ENCODE data around the gene PPP1R37.

PPP1R37 gene

DNA sequence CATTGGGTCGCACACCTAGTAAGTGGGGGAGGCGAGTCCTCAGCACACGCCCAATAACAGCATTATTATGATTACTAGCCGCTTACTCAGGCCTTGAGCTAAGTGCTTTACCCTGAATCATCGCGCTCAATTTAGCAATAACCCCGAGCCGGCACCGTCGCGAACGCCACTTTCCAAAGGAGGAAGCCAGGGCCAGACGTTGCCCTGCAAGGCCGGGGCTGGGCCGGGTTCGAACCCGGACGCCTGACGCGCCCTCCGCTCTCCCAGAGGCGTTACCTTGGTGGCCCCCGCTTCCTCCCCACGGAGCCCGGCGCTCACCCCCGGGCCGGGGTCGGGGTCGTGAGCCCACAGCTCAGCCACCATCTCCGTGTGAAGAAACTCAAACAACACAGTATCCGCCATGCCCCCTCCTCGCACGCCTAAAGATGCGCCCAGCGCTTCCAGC lies 84.9 kb downstream of the PPP1R37 start, which contains the start of gene TRAPPC6A:
Gene TRAPPC6A (minus strand): TSS at position 421 of the 445 bp plus-strand sequence. CDS start 19 bp downstream, at position 402.
- Histone ChIP-seq H3K27ac (ENCODE audit: low read depth, low read length) (peak within 1 kb of the TSS; percentile 90), H3K4me1 (ENCODE audit: control insufficient read depth in 5 of 5, insufficient read depth in 5 of 5, low read length in 5 of 5) (peaks cover 5 to 42% (median 35%) of the 10 kb centered on the region in 5 donors), H3K9me3 (ENCODE audit: control insufficient read depth in 5 of 5, low read length in 5 of 5) (no peaks in the 10 kb centered on the region), H3K27me3 (ENCODE audit: control insufficient read depth in 5 of 5, insufficient read depth in 4 of 5, low read length in 5 of 5) (peaks cover 0 to 3% (median 0%) of the 10 kb centered on the region in 5 donors), H3K4me3 (ENCODE audit: low read depth in 1 of 5, low read length in 5 of 5) (peak within 1 kb of the TSS; percentile 87 to 99 (median 96)), H3K9ac (ENCODE audit: low read length in 5 of 5) (peak within 1 kb of the TSS; percentile 68 to 93 (median 79)), H3K36me3 (ENCODE audit: control insufficient read depth in 5 of 5, insufficient read depth in 5 of 5, low read length in 5 of 5) (peaks cover 0 to 9% (median 5%) of the 10 kb centered on the region in 5 donors)

GRCh38 chr19:45178262-45179071 lies 85.5 kb downstream of the PPP1R37 start, which contains the start of gene BLOC1S3:
TSS of gene BLOC1S3 (plus strand) at chr19:45178784. CDS start at chr19:45179297, 513 bp downstream.
- H3K4me3 ChIP-seq (ENCODE audit: low read depth in 1 of 5, low read length in 5 of 5), result peak within 1 kb of the TSS; percentile 87 to 99 (median 96)
- peak within 1 kb of the TSS; percentile 68 to 93 (median 79) for H3K9ac ChIP-seq (ENCODE audit: low read length in 5 of 5)
- H3K27ac ChIP-seq (ENCODE audit: low read depth, low read length), result peak within 1 kb of the TSS; percentile 90
- peaks cover 0 to 9% (median 5%) of the 10 kb centered on the region in 5 donors for H3K36me3 ChIP-seq (ENCODE audit: control insufficient read depth in 5 of 5, insufficient read depth in 5 of 5, low read length in 5 of 5)
- H3K27me3 ChIP-seq (ENCODE audit: control insufficient read depth in 5 of 5, insufficient read depth in 4 of 5, low read length in 5 of 5), result peaks cover 0 to 3% (median 0%) of the 10 kb centered on the region in 5 donors
- H3K4me1 ChIP-seq (ENCODE audit: control insufficient read depth in 5 of 5, insufficient read depth in 5 of 5, low read length in 5 of 5), result peaks cover 5 to 42% (median 36%) of the 10 kb centered on the region in 5 donors
- H3K9me3 ChIP-seq (ENCODE audit: control insufficient read depth in 5 of 5, low read length in 5 of 5), result no peaks in the 10 kb centered on the region

- H3K4me3 ChIP-seq (ENCODE audit: low read depth in 1 of 5, low read length in 5 of 5), result peak overlapping the region; percentile 85 to 99 (median 96)
- peak overlapping the region; percentile 68 to 93 (median 79) for H3K9ac ChIP-seq (ENCODE audit: low read length in 5 of 5)
- H3K36me3 ChIP-seq (ENCODE audit: control insufficient read depth in 5 of 5, insufficient read depth in 5 of 5, low read length in 5 of 5), result peaks cover 0 to 9% (median 5%) of the 10 kb centered on the region in 5 donors
- H3K9me3 ChIP-seq (ENCODE audit: control insufficient read depth in 5 of 5, low read length in 5 of 5), result no peaks in the 10 kb centered on the region
- peaks cover 5 to 42% (median 36%) of the 10 kb centered on the region in 5 donors for H3K4me1 ChIP-seq (ENCODE audit: control insufficient read depth in 5 of 5, insufficient read depth in 5 of 5, low read length in 5 of 5)
- H3K27ac ChIP-seq (ENCODE audit: low read depth, low read length), result peak overlapping the region; percentile 78
- H3K27me3 ChIP-seq (ENCODE audit: control insufficient read depth in 5 of 5, insufficient read depth in 4 of 5, low read length in 5 of 5), result peaks cover 0 to 3% (median 0%) of the 10 kb centered on the region in 5 donors
Measured at GRCh38 chr19:45179072-45179891, 86.3 kb downstream of the PPP1R37 start.

DNA sequence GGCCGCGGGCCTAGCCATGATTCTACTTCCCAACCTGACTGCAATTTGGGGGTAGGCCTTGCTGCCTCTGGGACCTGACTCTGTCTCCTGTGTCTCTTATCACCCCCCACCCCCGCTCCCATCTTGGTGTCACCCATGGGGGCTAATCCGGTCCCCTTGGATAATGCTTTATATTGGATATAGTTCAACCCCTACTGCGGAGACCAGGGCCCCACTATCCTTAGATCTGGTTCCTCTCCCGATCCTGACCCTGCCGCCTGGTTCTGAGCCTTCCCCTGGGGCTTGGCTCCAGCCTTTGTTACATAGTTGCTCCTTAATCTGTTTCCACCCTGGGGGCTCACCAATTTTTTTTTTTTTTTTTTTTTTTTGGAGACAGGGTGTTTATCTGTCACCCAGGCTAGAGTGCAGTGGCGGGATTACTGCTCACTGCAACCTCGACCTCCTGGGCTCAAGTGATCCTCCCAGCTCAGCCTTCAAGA lies 87.0 kb downstream of the PPP1R37 start:
- Histone ChIP-seq H3K27ac (ENCODE audit: low read depth, low read length) (peak overlapping the region; percentile 78), H3K36me3 (ENCODE audit: control insufficient read depth in 5 of 5, insufficient read depth in 5 of 5, low read length in 5 of 5) (peaks cover 0 to 9% (median 5%) of the 10 kb centered on the region in 5 donors), H3K4me1 (ENCODE audit: control insufficient read depth in 5 of 5, insufficient read depth in 5 of 5, low read length in 5 of 5) (peaks cover 5 to 44% (median 36%) of the 10 kb centered on the region in 5 donors), H3K9ac (ENCODE audit: low read length in 5 of 5) (peak overlapping the region in 4 of 5 donors; percentile 17 to 93 (median 64)), H3K4me3 (ENCODE audit: low read depth in 1 of 5, low read length in 5 of 5) (peak overlapping the region; percentile 15 to 99 (median 96)), H3K9me3 (ENCODE audit: control insufficient read depth in 5 of 5, low read length in 5 of 5) (no peaks in the 10 kb centered on the region), H3K27me3 (ENCODE audit: control insufficient read depth in 5 of 5, insufficient read depth in 4 of 5, low read length in 5 of 5) (peaks cover 0 to 3% (median 0%) of the 10 kb centered on the region in 5 donors)

- Histone ChIP-seq H3K27ac (ENCODE audit: low read depth, low read length) (no peak overlapping the region), H3K4me3 (ENCODE audit: low read depth in 1 of 5, low read length in 5 of 5) (no peak overlapping the region), H3K9me3 (ENCODE audit: control insufficient read depth in 5 of 5, low read length in 5 of 5) (no peaks in the 10 kb centered on the region), H3K36me3 (ENCODE audit: control insufficient read depth in 5 of 5, insufficient read depth in 5 of 5, low read length in 5 of 5) (peaks cover 0 to 9% (median 5%) of the 10 kb centered on the region in 5 donors), H3K4me1 (ENCODE audit: control insufficient read depth in 5 of 5, insufficient read depth in 5 of 5, low read length in 5 of 5) (peaks cover 5 to 45% (median 36%) of the 10 kb centered on the region in 5 donors), H3K27me3 (ENCODE audit: control insufficient read depth in 5 of 5, insufficient read depth in 4 of 5, low read length in 5 of 5) (peaks cover 0 to 3% (median 0%) of the 10 kb centered on the region in 5 donors), H3K9ac (ENCODE audit: low read length in 5 of 5) (peak overlapping the region in 2 of 5 donors; percentile 1 to 3)
Measured at GRCh38 chr19:45180936-45181335, 88.0 kb downstream of the PPP1R37 start.

- peaks cover 0 to 3% (median 0%) of the 10 kb centered on the region in 5 donors for H3K27me3 ChIP-seq (ENCODE audit: control insufficient read depth in 5 of 5, insufficient read depth in 4 of 5, low read length in 5 of 5)
- peaks cover 0 to 9% (median 5%) of the 10 kb centered on the region in 5 donors for H3K36me3 ChIP-seq (ENCODE audit: control insufficient read depth in 5 of 5, insufficient read depth in 5 of 5, low read length in 5 of 5)
- H3K9me3 ChIP-seq (ENCODE audit: control insufficient read depth in 5 of 5, low read length in 5 of 5), result no peaks in the 10 kb centered on the region
- H3K4me3 ChIP-seq (ENCODE audit: low read depth in 1 of 5, low read length in 5 of 5), result no peak overlapping the region
- H3K9ac ChIP-seq (ENCODE audit: low read length in 5 of 5), result no peak overlapping the region
- H3K4me1 ChIP-seq (ENCODE audit: control insufficient read depth in 5 of 5, insufficient read depth in 5 of 5, low read length in 5 of 5), result peaks cover 5 to 37% (median 29%) of the 10 kb centered on the region in 5 donors
- H3K27ac ChIP-seq (ENCODE audit: low read depth, low read length), result no peak overlapping the region
Measured at GRCh38 chr19:45182758-45183157, 89.8 kb downstream of the PPP1R37 start.

- H3K4me1 ChIP-seq (ENCODE audit: control insufficient read depth in 5 of 5, insufficient read depth in 5 of 5, low read length in 5 of 5), result peaks cover 3 to 31% (median 22%) of the 10 kb centered on the region in 5 donors
- H3K36me3 ChIP-seq (ENCODE audit: control insufficient read depth in 5 of 5, insufficient read depth in 5 of 5, low read length in 5 of 5), result peaks cover 0 to 9% (median 5%) of the 10 kb centered on the region in 5 donors
- H3K9me3 ChIP-seq (ENCODE audit: control insufficient read depth in 5 of 5, low read length in 5 of 5), result no peaks in the 10 kb centered on the region
- H3K27ac ChIP-seq (ENCODE audit: low read depth, low read length), result no peak overlapping the region
- H3K9ac ChIP-seq (ENCODE audit: low read length in 5 of 5), result no peak overlapping the region
- H3K4me3 ChIP-seq (ENCODE audit: low read depth in 1 of 5, low read length in 5 of 5), result no peak overlapping the region
- H3K27me3 ChIP-seq (ENCODE audit: control insufficient read depth in 5 of 5, insufficient read depth in 4 of 5, low read length in 5 of 5), result no peaks in the 10 kb centered on the region
Measured at GRCh38 chr19:45184115-45184514, 91.1 kb downstream of the PPP1R37 start.

- Histone ChIP-seq H3K36me3 (ENCODE audit: control insufficient read depth in 5 of 5, insufficient read depth in 5 of 5, low read length in 5 of 5) (no peaks in the 10 kb centered on the region), H3K4me1 (ENCODE audit: control insufficient read depth in 5 of 5, insufficient read depth in 5 of 5, low read length in 5 of 5) (peaks cover 0 to 8% (median under 1%) of the 10 kb centered on the region in 5 donors), H3K9ac (ENCODE audit: low read length in 5 of 5) (no peak overlapping the region), H3K9me3 (ENCODE audit: control insufficient read depth in 5 of 5, low read length in 5 of 5) (no peaks in the 10 kb centered on the region), H3K27me3 (ENCODE audit: control insufficient read depth in 5 of 5, insufficient read depth in 4 of 5, low read length in 5 of 5) (no peaks in the 10 kb centered on the region), H3K4me3 (ENCODE audit: low read depth in 1 of 5, low read length in 5 of 5) (no peak overlapping the region), H3K27ac (ENCODE audit: low read depth, low read length) (no peak overlapping the region)
Measured at GRCh38 chr19:45186509-45187334, 93.7 kb downstream of the PPP1R37 start.
